ENCODE results near the gene SIPA1L3. TPM values are rescaled to one million over a fixed set of nuclear protein-coding genes. Genes with fewer than 3 reads are reported as not detected.

Gene SIPA1L3
- total RNA-seq, 2 experiments from 2014 or later: 8.9 to 9.8 TPM

- ChIA-PET POLR2A (no interaction called here), CTCF (no interaction called here)
- H3K9me3 Mint-ChIP-seq: no peaks in the 10 kb centered on the region
- H3K4me3 Mint-ChIP-seq: no peak overlapping the region
- H3K36me3 Mint-ChIP-seq (ENCODE audit: low read depth): no peaks in the 10 kb centered on the region
- H3K27me3 Mint-ChIP-seq: no peaks in the 10 kb centered on the region
- DNase-seq (no peak), ATAC-seq (no peak)
- intact Hi-C loops (cut with micrococcal nuclease): no loop called here
- H3K27ac Mint-ChIP-seq: no peak overlapping the region
- peaks cover 7% of the 10 kb centered on the region for H3K4me1 Mint-ChIP-seq (ENCODE audit: low read depth)
- TF ChIP-seq CTCF (IDR thresholded peaks at IDR 0.05): no peak
These were observed 99.5 kb downstream of the SIPA1L3 start for GRCh38 chr19:38006361-38007045.

- Mint-ChIP-seq H3K4me3 (no peak overlapping the region), H3K27me3 (no peaks in the 10 kb centered on the region), H3K9me3 (no peaks in the 10 kb centered on the region), H3K36me3 (ENCODE audit: low read depth) (no peaks in the 10 kb centered on the region), H3K4me1 (ENCODE audit: low read depth) (peaks cover 5% of the 10 kb centered on the region), H3K27ac (no peak overlapping the region)
- ChIA-PET CTCF (no interaction called here), POLR2A (no interaction called here)
- ATAC-seq (no peak), DNase-seq (no peak)
- TF ChIP-seq CTCF (IDR thresholded peaks at IDR 0.05): no peak
- intact Hi-C loops (cut with micrococcal nuclease): no loop called here
These were observed 102.7 kb downstream of the SIPA1L3 start for GRCh38 chr19:38009650-38010242.

GRCh38 chr19:38011426-38011825, 104.4 kb downstream of the SIPA1L3 start:
- H3K27me3 Mint-ChIP-seq: no peaks in the 10 kb centered on the region
- POLR2A ChIA-PET: no interaction called here
- DNase-seq: no peak
- no peaks in the 10 kb centered on the region for H3K9me3 Mint-ChIP-seq
- no peak for TF ChIP-seq CTCF (IDR thresholded peaks at IDR 0.05)
- peaks cover 5% of the 10 kb centered on the region for H3K4me1 Mint-ChIP-seq (ENCODE audit: low read depth)
- H3K36me3 Mint-ChIP-seq (ENCODE audit: low read depth): no peaks in the 10 kb centered on the region
- intact Hi-C loops (cut with micrococcal nuclease): no loop called here
- no peak overlapping the region for H3K27ac Mint-ChIP-seq
- CTCF ChIA-PET: no interaction called here
- no peak overlapping the region for H3K4me3 Mint-ChIP-seq
- ATAC-seq: no peak

GRCh38 chr19:38012290-38012689, 105.3 kb downstream of the SIPA1L3 start:
- Mint-ChIP-seq H3K36me3 (ENCODE audit: low read depth) (no peaks in the 10 kb centered on the region), H3K4me1 (ENCODE audit: low read depth) (peaks cover 2% of the 10 kb centered on the region), H3K9me3 (no peaks in the 10 kb centered on the region), H3K27me3 (no peaks in the 10 kb centered on the region), H3K4me3 (no peak overlapping the region), H3K27ac (no peak overlapping the region)
- no peak for ATAC-seq
- POLR2A ChIA-PET: interaction anchor here (0.8 kb wide), 1 partner anchor 308 kb away, joined by 3 read pairs; no protein-coding TSS in a partner anchor
- CTCF ChIA-PET: no interaction called here
- DNase-seq: no peak
- intact Hi-C loops (cut with micrococcal nuclease): no loop called here
- TF ChIP-seq CTCF (IDR thresholded peaks at IDR 0.05): no peak

GRCh38 chr19:38012944-38013343, 105.9 kb downstream of the SIPA1L3 start:
- H3K36me3 Mint-ChIP-seq (ENCODE audit: low read depth): no peaks in the 10 kb centered on the region
- no peaks in the 10 kb centered on the region for H3K9me3 Mint-ChIP-seq
- CTCF ChIA-PET: no interaction called here
- H3K27ac Mint-ChIP-seq: no peak overlapping the region
- POLR2A ChIA-PET: no interaction called here
- TF ChIP-seq CTCF (IDR thresholded peaks at IDR 0.05): no peak
- H3K4me1 Mint-ChIP-seq (ENCODE audit: low read depth): peaks cover 2% of the 10 kb centered on the region
- intact Hi-C loops (cut with micrococcal nuclease): no loop called here
- ATAC-seq (no peak), DNase-seq (no peak)
- H3K4me3 Mint-ChIP-seq: no peak overlapping the region
- H3K27me3 Mint-ChIP-seq: no peaks in the 10 kb centered on the region

All from activated CD8-positive, alpha-beta T cell treated with anti-CD3 and anti-CD28 coated beads for 36 hours (primary cell).